ENCODE data around the gene ARHGEF3.

Gene ARHGEF3

DNA sequence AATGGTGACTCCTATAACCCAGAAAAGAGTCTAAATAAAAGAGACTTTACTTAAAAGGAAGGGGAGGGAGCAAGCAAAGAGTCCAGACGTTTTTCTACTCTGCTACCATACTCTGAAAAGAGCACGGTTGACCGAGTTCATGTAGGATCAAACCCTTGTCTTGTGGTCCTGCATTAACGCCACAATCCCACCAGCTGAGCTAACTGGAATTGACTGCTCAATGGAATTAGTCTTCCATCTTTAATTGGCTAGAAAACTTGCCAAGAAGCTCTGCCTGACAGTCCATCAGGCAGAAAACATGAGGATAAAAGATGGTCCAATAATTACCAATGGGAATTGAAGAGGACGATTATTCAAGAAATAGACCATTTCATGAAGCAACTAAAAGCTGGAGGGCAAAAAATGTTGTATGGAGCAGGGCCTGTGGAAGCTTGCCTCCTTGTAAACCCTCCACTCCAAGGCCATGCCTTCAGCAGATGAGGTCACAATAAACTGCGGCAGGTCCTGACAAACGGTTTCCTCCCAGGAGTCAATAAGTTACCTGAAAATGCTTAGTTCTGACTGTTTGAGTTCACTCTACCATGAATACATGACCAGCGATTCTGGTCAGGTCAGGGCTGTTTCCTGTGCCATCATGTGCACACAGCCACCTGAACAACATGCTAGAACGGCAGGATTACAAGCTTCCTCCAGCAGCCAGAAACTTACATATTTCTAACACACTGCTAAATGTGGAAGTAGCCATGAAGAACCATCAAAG, 35.6 kb upstream of the ARHGEF3 start:
- peak; percentile 92 for DNase-seq (ENCODE audit: low read depth)
- TF ChIP-seq, protein P1, sequence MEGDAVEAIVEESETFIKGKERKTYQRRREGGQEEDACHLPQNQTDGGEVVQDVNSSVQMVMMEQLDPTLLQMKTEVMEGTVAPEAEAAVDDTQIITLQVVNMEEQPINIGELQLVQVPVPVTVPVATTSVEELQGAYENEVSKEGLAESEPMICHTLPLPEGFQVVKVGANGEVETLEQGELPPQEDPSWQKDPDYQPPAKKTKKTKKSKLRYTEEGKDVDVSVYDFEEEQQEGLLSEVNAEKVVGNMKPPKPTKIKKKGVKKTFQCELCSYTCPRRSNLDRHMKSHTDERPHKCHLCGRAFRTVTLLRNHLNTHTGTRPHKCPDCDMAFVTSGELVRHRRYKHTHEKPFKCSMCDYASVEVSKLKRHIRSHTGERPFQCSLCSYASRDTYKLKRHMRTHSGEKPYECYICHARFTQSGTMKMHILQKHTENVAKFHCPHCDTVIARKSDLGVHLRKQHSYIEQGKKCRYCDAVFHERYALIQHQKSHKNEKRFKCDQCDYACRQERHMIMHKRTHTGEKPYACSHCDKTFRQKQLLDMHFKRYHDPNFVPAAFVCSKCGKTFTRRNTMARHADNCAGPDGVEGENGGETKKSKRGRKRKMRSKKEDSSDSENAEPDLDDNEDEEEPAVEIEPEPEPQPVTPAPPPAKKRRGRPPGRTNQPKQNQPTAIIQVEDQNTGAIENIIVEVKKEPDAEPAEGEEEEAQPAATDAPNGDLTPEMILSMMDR (IDR thresholded peaks at IDR 0.05; ENCODE audit: insufficient read depth, low read depth, low read length, missing control alignments): no peak

DNA sequence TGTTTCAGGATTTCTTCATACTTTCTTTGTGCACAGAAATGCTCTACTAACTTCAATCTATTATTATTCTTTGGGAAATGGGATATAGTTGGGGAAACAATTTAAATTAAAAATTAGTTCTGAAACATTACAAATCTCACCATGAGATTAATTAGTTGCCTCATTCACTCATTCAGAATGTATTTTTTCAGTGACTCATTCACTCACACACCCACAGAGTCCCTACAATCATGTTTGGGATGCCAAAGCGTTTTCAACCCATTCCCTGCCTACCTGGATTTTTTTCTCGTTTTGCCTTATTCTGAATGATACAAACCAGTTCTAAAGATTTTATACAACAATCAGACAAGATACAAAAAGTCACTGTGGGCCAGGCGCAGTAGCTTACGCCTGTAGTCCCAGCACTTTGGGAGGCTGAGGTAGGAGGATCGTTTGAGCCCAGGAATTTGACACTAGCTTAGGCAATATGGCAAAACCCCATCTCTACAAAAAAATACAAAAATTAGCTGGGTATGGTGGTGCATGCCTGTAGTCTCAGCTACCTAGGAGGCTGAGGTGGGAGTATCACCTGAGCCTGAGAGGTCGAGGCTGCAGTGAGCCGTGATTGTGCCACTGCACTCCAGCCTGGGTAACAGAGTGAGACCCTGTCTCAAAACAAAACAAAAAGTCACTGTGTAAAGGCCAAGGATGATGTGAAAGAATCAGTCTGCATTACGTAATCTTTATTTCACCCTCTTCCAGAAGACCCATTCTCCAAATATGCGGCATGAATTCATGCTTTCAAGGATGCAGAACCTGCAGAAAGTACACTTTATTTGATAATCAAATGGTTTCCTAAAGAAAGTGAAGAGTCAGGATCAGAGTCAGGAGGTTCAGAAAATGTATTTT, 34.8 kb upstream of the ARHGEF3 start:
- TF ChIP-seq, protein P1 (IDR thresholded peaks at IDR 0.05; ENCODE audit: insufficient read depth, low read depth, low read length, missing control alignments): no peak
- peak; percentile 71 for DNase-seq (ENCODE audit: low read depth)
- no peak overlapping the region for H3K4me3 ChIP-seq (ENCODE audit: low read length)

More for the DNA sequence above, 35.6 kb upstream of the ARHGEF3 start:
- no peak overlapping the region for H3K4me3 ChIP-seq (ENCODE audit: low read length)

DNA sequence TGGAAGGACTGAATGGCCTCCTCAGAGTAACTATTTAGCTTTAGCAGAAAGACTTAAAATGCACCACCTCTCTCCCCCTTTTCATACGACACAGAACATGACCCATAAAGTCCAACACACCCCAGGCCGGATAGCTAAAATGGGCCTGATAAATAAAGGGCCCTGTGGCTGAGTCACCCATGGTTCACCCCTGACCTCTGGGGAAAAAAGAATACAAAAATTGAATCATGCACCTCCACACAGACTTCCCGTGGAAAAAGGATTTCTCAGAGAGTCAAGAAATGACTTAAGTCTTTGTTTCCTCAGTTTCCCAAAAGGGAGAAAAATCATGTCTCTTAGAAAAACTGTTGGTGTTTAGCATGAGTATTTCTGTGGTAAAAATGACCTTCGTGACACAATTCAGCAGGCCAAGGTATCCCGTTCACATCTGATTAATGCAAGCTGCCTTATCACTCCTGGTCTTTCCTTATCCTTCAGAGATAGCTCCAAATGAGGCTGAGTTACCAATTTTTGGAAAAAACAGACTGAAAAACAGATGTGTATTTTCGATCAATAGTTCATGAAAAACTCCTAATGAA, 34.0 kb upstream of the ARHGEF3 start:
- TF ChIP-seq, protein P1 (IDR thresholded peaks at IDR 0.05; ENCODE audit: insufficient read depth, low read depth, low read length, missing control alignments): no peak
- no peak overlapping the region for H3K4me3 ChIP-seq (ENCODE audit: low read length)
- DNase-seq (ENCODE audit: low read depth): peak; percentile 45

DNA sequence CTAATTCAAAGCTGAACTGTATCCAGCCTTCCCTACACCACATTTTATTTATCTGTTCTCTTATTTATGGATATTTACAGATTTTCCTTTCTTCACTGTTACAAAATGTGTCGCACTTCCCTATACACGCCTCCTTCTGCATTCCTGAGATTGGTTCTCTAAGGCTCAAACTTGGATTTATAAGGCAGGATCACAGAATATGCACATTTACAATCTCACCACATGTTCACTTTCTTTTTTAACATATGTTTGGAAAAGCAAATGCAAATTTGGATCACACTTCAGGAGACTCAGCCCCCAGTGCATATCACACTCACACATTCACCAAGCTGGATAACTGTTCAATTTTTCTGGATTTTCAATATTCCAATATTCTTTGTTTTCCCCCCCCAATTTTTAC, 31.8 kb upstream of the ARHGEF3 start:
- TF ChIP-seq, protein P1 (IDR thresholded peaks at IDR 0.05; ENCODE audit: insufficient read depth, low read depth, low read length, missing control alignments): no peak
- no peak overlapping the region for H3K4me3 ChIP-seq (ENCODE audit: low read length)
- DNase-seq (ENCODE audit: low read depth): no peak

DNA sequence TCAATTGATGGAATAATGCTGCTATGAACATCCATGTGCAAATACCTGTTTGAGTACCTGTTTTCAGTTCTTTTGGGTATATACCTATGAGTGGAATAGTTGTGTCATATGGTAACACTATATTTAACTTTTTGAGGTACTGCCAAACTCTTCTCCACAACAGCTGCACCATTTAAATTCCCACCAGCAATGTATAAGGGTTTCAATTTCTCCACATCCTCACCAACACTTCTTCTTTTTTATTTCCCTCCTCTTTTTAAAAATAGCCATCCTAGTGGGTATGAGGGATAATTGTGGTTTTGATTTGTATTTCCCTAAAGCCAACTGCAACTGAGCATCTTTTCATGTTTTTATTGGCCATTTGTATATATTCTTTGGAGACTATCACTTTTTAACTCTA, 31.3 kb upstream of the ARHGEF3 start:
- TF ChIP-seq, protein P1 (IDR thresholded peaks at IDR 0.05; ENCODE audit: insufficient read depth, low read depth, low read length, missing control alignments): no peak
- DNase-seq (ENCODE audit: low read depth): no peak
- no peak overlapping the region for H3K4me3 ChIP-seq (ENCODE audit: low read length)

- TF ChIP-seq, protein P1 (IDR thresholded peaks at IDR 0.05; ENCODE audit: insufficient read depth, low read depth, low read length, missing control alignments): no peak
- H3K4me3 ChIP-seq (ENCODE audit: low read length): no peak overlapping the region
- DNase-seq (ENCODE audit: low read depth): no peak
These were observed 29.8 kb upstream of the ARHGEF3 start for GRCh38 chr3:56831572-56831971.
